ENCODE data around the gene B3GLCT.

Gene B3GLCT

GRCh38 chr13:31314961-31315360, 115.2 kb downstream of the B3GLCT start:
- H3K9me3 ChIP-seq (replicated peaks; ENCODE audit: insufficient read depth, low read length) = no peaks in the 10 kb centered on the region
- H3K27ac ChIP-seq (ENCODE audit: low read length) = no peak overlapping the region
- H3F3A ChIP-seq (ENCODE audit: insufficient read depth, low read length) = no peaks in the 10 kb centered on the region
- no peaks in the 10 kb centered on the region for H3K36me3 ChIP-seq (replicated peaks; ENCODE audit: insufficient read depth, low read length)
- no peaks in the 10 kb centered on the region for H4K20me1 ChIP-seq (ENCODE audit: insufficient read depth, low read length)
- no peak overlapping the region for H3K9ac ChIP-seq (ENCODE audit: low read length)
- no peak overlapping the region for H2AFZ ChIP-seq (ENCODE audit: low read length)
- no peak overlapping the region for H3K4me3 ChIP-seq (ENCODE audit: low read length)
- H3K4me1 ChIP-seq (ENCODE audit: low read length) = no peaks in the 10 kb centered on the region
- TF ChIP-seq EZH2phosphoT487 (IDR thresholded peaks at IDR 0.05; ENCODE audit: low read length) = no peak
- no peak for TF ChIP-seq CTCF (IDR thresholded peaks at IDR 0.05; ENCODE audit: low read length)
- TF ChIP-seq EZH2 (optimal IDR thresholded peaks at IDR 0.05; ENCODE audit: low read depth, low read length) = no peak
- H3K4me2 ChIP-seq (ENCODE audit: low read depth, low read length) = no peak overlapping the region
- no peaks in the 10 kb centered on the region for H3K9me2 ChIP-seq (replicated peaks; ENCODE audit: insufficient read depth, low read length)
- H3K79me2 ChIP-seq (ENCODE audit: low read length) = no peaks in the 10 kb centered on the region
- DNase-seq = no peak
- no peaks in the 10 kb centered on the region for H3K27me3 ChIP-seq (replicated peaks; ENCODE audit: insufficient read depth, low read length)

- no peak overlapping the region for H3K9ac ChIP-seq (ENCODE audit: low read length)
- no peaks in the 10 kb centered on the region for H3K4me1 ChIP-seq (ENCODE audit: low read length)
Measured at GRCh38 chr13:31320946-31321345, 121.2 kb downstream of the B3GLCT start.

GRCh38 chr13:31321457-31321856, 121.7 kb downstream of the B3GLCT start:
- Histone ChIP-seq H3K9ac (ENCODE audit: low read length) (no peak overlapping the region), H3K4me3 (ENCODE audit: low read length) (no peak overlapping the region), H3F3A (ENCODE audit: insufficient read depth, low read length) (no peaks in the 10 kb centered on the region), H3K4me2 (ENCODE audit: low read depth, low read length) (no peak overlapping the region), H2AFZ (ENCODE audit: low read length) (no peak overlapping the region), H3K4me1 (ENCODE audit: low read length) (no peaks in the 10 kb centered on the region), H4K20me1 (ENCODE audit: insufficient read depth, low read length) (no peaks in the 10 kb centered on the region), H3K36me3 (replicated peaks; ENCODE audit: insufficient read depth, low read length) (no peaks in the 10 kb centered on the region), H3K27me3 (replicated peaks; ENCODE audit: insufficient read depth, low read length) (no peaks in the 10 kb centered on the region), H3K9me2 (replicated peaks; ENCODE audit: insufficient read depth, low read length) (no peaks in the 10 kb centered on the region), H3K79me2 (ENCODE audit: low read length) (no peaks in the 10 kb centered on the region), H3K27ac (ENCODE audit: low read length) (no peak overlapping the region), H3K9me3 (replicated peaks; ENCODE audit: insufficient read depth, low read length) (no peaks in the 10 kb centered on the region)
- no peak for TF ChIP-seq EZH2 (optimal IDR thresholded peaks at IDR 0.05; ENCODE audit: low read depth, low read length)
- TF ChIP-seq CTCF (IDR thresholded peaks at IDR 0.05; ENCODE audit: low read length) = no peak
- TF ChIP-seq EZH2phosphoT487 (IDR thresholded peaks at IDR 0.05; ENCODE audit: low read length) = no peak
- no peak for DNase-seq

More at GRCh38 chr13:31320946-31321345, 121.2 kb downstream of the B3GLCT start:
- no peak overlapping the region for H3K4me2 ChIP-seq (ENCODE audit: low read depth, low read length)
- no peak overlapping the region for H2AFZ ChIP-seq (ENCODE audit: low read length)
- no peak for TF ChIP-seq EZH2 (optimal IDR thresholded peaks at IDR 0.05; ENCODE audit: low read depth, low read length)
- TF ChIP-seq CTCF (IDR thresholded peaks at IDR 0.05; ENCODE audit: low read length) = no peak
- TF ChIP-seq EZH2phosphoT487 (IDR thresholded peaks at IDR 0.05; ENCODE audit: low read length) = no peak
- H3K4me3 ChIP-seq (ENCODE audit: low read length) = no peak overlapping the region
- H3K9me3 ChIP-seq (replicated peaks; ENCODE audit: insufficient read depth, low read length) = no peaks in the 10 kb centered on the region
- no peaks in the 10 kb centered on the region for H3K36me3 ChIP-seq (replicated peaks; ENCODE audit: insufficient read depth, low read length)
- H3K79me2 ChIP-seq (ENCODE audit: low read length) = no peaks in the 10 kb centered on the region
- H3F3A ChIP-seq (ENCODE audit: insufficient read depth, low read length) = no peaks in the 10 kb centered on the region
- H3K27ac ChIP-seq (ENCODE audit: low read length) = no peak overlapping the region
- no peaks in the 10 kb centered on the region for H3K9me2 ChIP-seq (replicated peaks; ENCODE audit: insufficient read depth, low read length)
- DNase-seq = no peak
- H3K27me3 ChIP-seq (replicated peaks; ENCODE audit: insufficient read depth, low read length) = no peaks in the 10 kb centered on the region
- no peaks in the 10 kb centered on the region for H4K20me1 ChIP-seq (ENCODE audit: insufficient read depth, low read length)
